ENCODE measurements around the gene PIK3C2G.

- TF ChIP-seq RARB (CRISPR knock-in tag; IDR thresholded peaks at IDR 0.05) (no peak), POU6F1 (CRISPR knock-in tag; IDR thresholded peaks at IDR 0.05; ENCODE audit: borderline replicate concordance, low read depth) (no peak), PATZ1 (CRISPR knock-in tag; IDR thresholded peaks at IDR 0.05; ENCODE audit: borderline replicate concordance) (no peak), ZNF565 (CRISPR knock-in tag; conservative IDR thresholded peaks at IDR 0.05; ENCODE audit: low read depth) (no peak), CSRNP3 (CRISPR knock-in tag; IDR thresholded peaks at IDR 0.05) (no peak), CREB5 (CRISPR knock-in tag; IDR thresholded peaks at IDR 0.05; ENCODE audit: low read depth) (no peak), ZC3H10 (CRISPR knock-in tag; IDR thresholded peaks at IDR 0.05) (no peak), ZFP30 (CRISPR knock-in tag; IDR thresholded peaks at IDR 0.05) (no peak), ARNTL (CRISPR knock-in tag; IDR thresholded peaks at IDR 0.05; ENCODE audit: borderline replicate concordance, low read depth) (no peak), TSHZ2 (CRISPR knock-in tag; IDR thresholded peaks at IDR 0.05) (no peak), TCF4 (CRISPR knock-in tag; IDR thresholded peaks at IDR 0.05; ENCODE audit: borderline replicate concordance) (no peak), OSR1 (CRISPR knock-in tag; IDR thresholded peaks at IDR 0.05) (no peak)
These were observed 178.2 kb downstream of the PIK3C2G start for GRCh38 chr12:18439541-18439940.

Measured in SK-N-SH treated with all-trans-retinoic acid at 6 μM for 48 hours (cell line).